Inflammatory macrophage treated with lipopolysaccharide for 1 hour (primary cell): ENCODE results near the gene MIGA2.
"Not testable (repeated sequence)": the region's sequence is repeated elsewhere in the genome, so short reads cannot be mapped to it uniquely, and the experiment has no call there.

Source experiments
- DNase-seq, 2 donors: peaks; one replicate each; pipeline ENCODE4 v3.0.0-alpha.2; 2020 to 2022

The MIGA2 gene

DNA sequence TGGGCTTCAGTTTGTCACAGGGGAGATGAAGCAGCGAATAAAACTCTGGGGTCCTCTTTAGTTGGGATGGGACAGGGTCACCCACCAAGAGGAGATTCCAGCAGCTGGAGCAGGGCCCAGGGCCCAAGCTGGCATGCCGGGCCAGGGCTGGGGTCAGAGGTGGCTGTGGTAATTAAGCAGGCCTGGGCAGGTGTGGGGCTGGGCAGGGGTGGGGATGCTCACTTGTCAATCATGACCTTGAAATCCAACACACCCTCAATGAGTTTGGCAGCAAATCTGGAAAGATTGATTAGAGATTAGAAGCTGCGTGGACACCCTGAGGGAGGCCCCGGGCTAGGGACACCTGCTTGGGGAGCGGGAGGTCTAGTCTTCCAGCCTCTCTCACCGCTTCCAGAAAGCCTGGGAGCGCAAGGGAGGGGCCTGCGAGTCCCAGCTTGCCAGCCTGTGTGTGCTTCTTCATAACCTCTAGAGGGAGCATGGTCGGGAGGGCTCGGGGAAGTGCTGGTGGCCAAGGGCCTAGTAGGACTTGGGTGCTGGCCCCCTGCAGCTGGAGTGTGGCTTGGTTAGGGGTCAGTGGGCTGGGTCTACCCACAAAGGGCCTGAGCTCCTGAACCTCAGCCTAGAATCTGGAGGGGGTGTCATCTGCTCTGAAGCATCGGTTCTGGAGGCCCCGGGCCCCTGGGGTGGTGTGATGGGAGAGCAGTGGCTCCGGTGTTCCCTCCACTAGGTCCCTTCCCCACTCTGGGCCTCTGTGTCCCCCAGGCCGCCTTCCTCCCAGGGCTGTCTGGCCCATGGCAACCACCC lies 66.6 kb downstream of the MIGA2 start:
- peak; percentile 39 to 62 for DNase-seq

- DNase-seq: no peak
Observed at GRCh38 chr9:129103595-129103965, 67.2 kb downstream of the MIGA2 start.

DNA sequence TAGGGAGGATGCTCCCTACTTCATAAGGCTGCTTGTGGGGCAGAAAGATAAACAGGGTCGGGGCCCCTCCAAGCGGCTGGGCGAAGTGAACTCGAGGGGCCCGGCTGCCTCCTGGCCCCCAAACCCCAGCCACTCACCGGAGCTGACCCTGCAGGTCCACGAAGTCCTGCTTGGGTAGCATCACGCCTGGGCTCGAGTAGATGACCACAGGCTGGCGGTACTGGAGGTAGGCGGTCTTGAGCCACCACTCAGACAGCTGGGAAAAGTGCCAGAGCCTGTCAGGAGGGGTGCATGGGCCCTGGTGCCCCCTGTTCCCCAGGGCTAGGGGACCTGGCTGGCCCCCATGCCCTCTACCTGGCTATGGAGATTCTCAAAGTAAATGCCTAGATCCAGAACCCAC lies 67.6 kb downstream of the MIGA2 start:
- no peak for DNase-seq

DNA sequence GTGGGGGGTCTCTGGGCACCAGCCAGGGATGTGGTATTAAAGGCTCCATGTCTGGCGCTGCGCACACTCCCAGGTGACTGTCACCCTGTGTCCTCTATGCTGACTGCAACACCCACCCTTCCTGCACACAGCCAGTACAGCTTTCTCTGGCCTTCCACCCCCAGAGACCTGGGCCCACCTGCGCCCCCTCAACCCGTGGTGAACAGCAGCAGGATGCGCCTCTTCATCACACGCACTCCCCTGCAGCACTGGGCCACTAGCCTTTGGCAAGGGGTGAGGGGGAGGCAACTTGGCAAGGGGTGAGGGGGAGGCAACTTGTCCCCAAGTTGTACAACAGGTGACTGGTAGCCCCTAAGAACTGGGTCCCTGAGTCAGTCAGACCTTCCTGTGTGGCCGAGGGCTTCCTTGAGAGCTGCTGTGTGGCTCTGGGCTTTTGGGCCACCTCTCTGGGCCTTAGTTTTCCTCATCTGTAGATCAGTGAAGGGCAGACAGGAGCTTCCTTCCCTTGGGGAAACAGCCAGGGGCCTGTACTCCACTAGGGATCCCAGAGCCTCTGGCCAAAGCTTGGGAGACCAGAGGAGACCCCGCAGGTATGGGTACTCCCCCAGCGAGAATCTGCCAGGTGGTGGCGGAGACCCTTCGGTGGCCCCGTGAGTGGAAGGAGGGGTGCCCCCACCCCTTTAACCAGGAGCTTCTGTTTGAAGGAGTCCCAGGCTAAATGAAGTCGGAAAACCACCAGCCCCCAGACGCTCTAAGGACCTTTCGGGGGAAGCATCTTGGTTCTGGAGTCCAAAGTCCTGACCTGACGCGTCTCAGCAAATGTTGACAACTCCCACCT lies 69.7 kb downstream of the MIGA2 start:
- no peak for DNase-seq

GRCh38 chr9:129107651-129108050 lies 71.2 kb downstream of the MIGA2 start:
- DNase-seq: no peak

DNA sequence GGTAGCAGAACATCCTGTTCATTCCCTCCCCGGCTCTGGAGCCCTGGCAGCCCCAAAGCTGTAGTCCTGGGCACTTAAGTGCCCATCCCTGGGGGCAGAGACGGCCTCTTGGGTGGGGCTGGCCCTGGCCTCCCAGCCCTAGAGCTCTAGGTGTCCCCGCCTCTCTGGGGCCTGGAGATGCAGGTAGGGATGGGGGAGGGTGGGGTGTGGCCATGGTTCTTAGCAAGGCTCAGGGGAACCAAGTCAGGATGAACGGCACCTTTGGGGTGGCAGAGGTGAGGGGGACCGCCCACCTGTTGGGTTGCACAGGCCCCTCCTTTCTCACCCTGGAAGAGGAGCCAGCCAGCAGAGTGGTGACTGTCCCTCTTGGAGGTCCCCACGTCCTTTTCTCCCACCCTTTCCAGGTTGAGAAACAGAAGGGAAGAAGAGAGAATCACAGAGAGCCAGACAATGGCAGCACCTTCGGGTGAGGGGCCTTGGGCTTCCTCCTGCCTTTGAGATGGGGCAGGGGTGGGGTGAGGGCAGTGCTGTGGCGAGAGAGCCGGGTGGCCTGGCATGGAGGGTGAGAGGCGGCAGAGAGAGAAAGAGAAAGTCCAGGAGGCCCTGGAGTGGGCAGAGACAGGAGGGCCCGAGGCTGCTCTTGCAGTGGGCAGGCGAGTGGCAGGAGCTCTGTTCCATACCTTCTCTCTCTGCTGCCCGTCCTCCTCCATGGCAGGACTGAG lies 71.8 kb downstream of the MIGA2 start:
- no peak for DNase-seq

- DNase-seq: no peak
Observed at GRCh38 chr9:129108805-129109536, 72.5 kb downstream of the MIGA2 start.

DNA sequence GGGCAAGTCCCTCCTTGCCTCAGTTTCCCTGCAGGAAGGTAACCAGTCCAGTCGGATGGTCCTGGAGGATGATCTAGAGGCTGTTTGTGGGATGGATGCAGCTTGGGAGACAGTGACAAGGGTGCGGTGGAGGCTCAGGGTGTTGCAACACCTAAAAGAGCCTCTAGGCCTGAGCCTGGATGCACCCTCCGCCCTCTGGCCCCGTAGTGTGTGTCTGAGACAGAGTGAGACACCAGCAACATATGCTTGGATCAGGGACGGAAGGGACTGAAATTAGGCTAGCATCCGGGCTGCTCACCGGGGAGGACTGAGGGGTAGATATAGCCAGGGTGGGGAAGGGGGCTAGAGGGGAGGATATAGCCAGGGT lies 73.1 kb downstream of the MIGA2 start:
- DNase-seq: peak; percentile 33 to 35

DNA sequence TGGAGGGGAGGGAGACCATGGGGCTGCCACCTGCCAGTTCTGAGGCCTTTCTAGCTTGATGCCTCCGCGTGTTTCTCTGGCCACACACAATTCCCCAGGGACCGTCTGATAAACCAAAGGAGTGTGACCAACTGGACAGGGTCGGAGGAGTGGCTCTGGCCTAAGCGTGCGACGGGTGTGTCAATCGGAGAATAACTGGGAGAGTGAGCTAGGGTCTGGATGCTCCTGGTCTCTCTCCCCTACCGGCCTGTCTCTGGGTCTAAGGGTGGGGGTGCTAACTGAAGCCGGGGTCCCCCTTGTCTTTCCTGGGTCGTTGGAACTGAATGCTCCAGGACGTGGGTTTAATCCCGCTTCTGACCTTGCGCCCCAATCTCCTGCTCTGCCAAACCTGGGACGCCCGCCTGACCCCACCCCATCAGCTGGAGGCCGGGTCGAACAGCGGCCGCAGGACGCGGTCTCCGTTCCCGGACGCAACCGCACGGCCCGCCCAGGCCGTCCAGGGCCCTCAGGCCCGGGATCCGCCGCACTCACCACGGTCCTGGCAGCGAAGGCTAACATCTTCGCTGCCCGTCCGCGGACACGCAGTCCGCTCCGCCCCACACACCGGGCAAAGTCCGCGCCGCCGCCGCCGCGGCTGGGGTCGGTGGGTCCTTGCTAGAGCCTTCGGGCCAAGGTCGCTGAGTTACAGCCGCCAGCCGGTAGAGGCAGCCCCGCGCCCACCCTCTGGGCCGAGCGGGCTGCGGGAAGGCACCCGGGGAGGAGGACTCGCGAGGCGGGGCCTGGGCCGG lies 73.7 kb downstream of the MIGA2 start:
- DNase-seq: no peak

- peak; percentile 91 to 96 for DNase-seq
Observed at GRCh38 chr9:129110740-129111527, 74.5 kb downstream of the MIGA2 start, which contains the start of the genes CRAT and PTPA. TSS of gene CRAT (minus strand) at chr9:129110793. CDS start at chr9:129110509, 284 bp downstream. TSS of gene PTPA (plus strand) at chr9:129111415. CDS start at chr9:129111601, 186 bp downstream.

- no peak for DNase-seq
Observed at GRCh38 chr9:129111528-129112151, 75.2 kb downstream of the MIGA2 start.

DNA sequence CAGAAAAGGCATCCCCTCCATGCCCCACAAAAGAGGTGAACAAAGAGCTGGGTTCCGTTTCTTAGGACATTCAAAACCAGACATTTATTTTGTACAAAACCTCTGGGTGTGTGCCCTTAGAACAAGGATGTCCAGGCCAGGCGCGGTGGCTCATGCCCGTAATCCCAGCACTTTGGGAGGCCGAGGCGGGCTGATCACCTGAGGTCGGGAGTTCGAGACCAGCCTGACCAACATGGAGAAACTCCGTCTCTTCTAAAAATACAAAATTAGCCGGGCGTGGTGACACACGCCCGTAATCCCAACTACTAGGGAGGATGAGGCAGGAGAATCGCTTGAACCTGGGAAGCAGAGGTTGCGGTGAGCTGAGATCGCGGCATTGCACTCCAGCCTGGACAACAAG lies 76.1 kb downstream of the MIGA2 start:
- not testable (repeated sequence) for DNase-seq

DNA sequence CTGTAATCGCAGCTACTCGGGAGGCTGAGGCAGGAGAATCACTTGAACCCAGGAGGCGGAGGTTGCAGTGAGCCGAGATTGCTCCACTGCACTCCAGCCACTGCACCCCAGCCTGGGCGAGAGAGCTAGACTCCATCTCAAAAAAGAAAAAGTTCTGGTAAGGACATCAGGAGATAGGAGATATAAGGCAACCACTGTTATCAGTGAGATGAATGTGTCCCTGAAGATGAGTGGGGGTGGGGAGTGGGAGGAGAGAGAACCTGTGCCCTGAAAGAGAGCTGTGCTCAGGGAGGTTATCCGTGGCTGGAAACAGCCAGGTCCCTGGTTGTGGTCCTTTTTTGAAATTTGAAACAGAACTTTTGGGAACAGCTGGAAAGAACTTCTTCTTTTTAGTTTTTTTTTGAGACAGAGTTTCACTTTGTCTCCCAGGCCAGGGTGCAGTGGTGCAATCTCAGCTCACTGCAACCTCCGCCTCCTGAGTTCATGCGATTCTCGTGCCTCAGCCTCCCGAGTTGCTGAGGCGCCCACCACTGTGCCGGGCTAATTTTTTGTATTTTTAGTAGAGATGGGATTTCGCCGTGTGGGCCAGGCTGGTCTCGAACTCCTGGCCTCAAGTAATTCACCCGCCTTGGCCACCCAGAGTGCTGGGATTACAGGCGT lies 77.3 kb downstream of the MIGA2 start:
- peak; percentile 58 to 67 for DNase-seq

GRCh38 chr9:129118799-129119198 lies 82.4 kb downstream of the MIGA2 start:
- no peak for DNase-seq

GRCh38 chr9:129121483-129121882 lies 85.1 kb downstream of the MIGA2 start:
- no peak for DNase-seq
